Thyroid gland (tissue), 4 donors: ENCODE data around the gene CPD.

Source experiments
- POLR2A ChIP-seq, 2 donors: fragments of 450-650 bp; IDR thresholded peaks; one replicate each; pipeline ENCODE4 v1.6.1; 2017; ENCODE audit warnings: antibody characterized with exemption in 2 of 2, mild to moderate bottlenecking in 2 of 2, moderate library complexity in 1 of 2
- TF ChIP-seq, protein P1 (sequence below), 6 experiments: fragments of 200-600 bp in 3 of 6; fragments of 450-650 bp in 3 of 6; sonication (generic) in 3 of 6; IDR thresholded peaks; one replicate each; pipeline ENCODE4 v1.5.1; 2016 to 2019; ENCODE audit warnings: antibody characterized with exemption in 6 of 6, mild to moderate bottlenecking in 2 of 6, inconsistent platforms in 1 of 6, moderate library complexity in 1 of 6

- TF ChIP-seq POLR2A (IDR thresholded peaks at IDR 0.05) = no peak
- TF ChIP-seq, protein P1, sequence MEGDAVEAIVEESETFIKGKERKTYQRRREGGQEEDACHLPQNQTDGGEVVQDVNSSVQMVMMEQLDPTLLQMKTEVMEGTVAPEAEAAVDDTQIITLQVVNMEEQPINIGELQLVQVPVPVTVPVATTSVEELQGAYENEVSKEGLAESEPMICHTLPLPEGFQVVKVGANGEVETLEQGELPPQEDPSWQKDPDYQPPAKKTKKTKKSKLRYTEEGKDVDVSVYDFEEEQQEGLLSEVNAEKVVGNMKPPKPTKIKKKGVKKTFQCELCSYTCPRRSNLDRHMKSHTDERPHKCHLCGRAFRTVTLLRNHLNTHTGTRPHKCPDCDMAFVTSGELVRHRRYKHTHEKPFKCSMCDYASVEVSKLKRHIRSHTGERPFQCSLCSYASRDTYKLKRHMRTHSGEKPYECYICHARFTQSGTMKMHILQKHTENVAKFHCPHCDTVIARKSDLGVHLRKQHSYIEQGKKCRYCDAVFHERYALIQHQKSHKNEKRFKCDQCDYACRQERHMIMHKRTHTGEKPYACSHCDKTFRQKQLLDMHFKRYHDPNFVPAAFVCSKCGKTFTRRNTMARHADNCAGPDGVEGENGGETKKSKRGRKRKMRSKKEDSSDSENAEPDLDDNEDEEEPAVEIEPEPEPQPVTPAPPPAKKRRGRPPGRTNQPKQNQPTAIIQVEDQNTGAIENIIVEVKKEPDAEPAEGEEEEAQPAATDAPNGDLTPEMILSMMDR (IDR thresholded peaks at IDR 0.05) = no peak
These were observed 11.1 kb downstream of the CPD start for GRCh38 chr17:30389756-30390300.
